Adrenal gland (tissue), 5 donors: Measurements from ENCODE around the gene GPC6.

Source experiments
- CTCF ChIP-seq, 6 experiments: fragments of 450-650 bp in 4 of 6; fragments of 200-600 bp in 2 of 6; sonication (generic) in 1 of 6; IDR thresholded peaks; 1 replicate in 5 of 6; 2 replicates in 1 of 6; pipeline versions ENCODE4 v1.5.1 to v1.8.0; 2016 to 2021; ENCODE audit warnings: antibody characterized with exemption in 6 of 6, mild to moderate bottlenecking in 2 of 6, moderate library complexity in 1 of 6
- POLR2A ChIP-seq, 2 donors: fragments of 450-650 bp; IDR thresholded peaks; one replicate each; pipeline ENCODE4 v1.6.1; 2017; ENCODE audit warnings: antibody characterized with exemption in 2 of 2, mild to moderate bottlenecking in 2 of 2, moderate library complexity in 1 of 2
- donor health status: DM: no; HTN: no; CAD: no.

GRCh38 chr13:94174009-94174408 is 947.4 kb downstream of the GPC6 start:
- TF ChIP-seq CTCF (IDR thresholded peaks at IDR 0.05) (no peak), POLR2A (IDR thresholded peaks at IDR 0.05) (no peak)
